ENCODE results near the gene BCL6B.

BCL6B gene

GRCh38 chr17:7019839-7020519 is 2.9 kb upstream of the BCL6B start:
- Histone ChIP-seq H2AFZ (ENCODE audit: low read length) (no peak overlapping the region), H3K4me1 (ENCODE audit: low read length) (peaks cover 22% of the 10 kb centered on the region), H3K9me3 (replicated peaks; ENCODE audit: insufficient read depth, low read length) (no peaks in the 10 kb centered on the region), H3K4me3 (ENCODE audit: low read length) (no peak overlapping the region), H3K36me3 (replicated peaks; ENCODE audit: insufficient read depth, low read length) (no peaks in the 10 kb centered on the region), H3K4me2 (ENCODE audit: low read depth, low read length) (no peak overlapping the region), H3K79me2 (ENCODE audit: low read length) (peaks cover 14% of the 10 kb centered on the region), H3K9ac (ENCODE audit: low read length) (no peak overlapping the region), H3K27me3 (replicated peaks; ENCODE audit: insufficient read depth, low read length) (no peaks in the 10 kb centered on the region), H4K20me1 (ENCODE audit: insufficient read depth, low read length) (no peaks in the 10 kb centered on the region), H3K27ac (ENCODE audit: low read length) (no peak overlapping the region), H3F3A (ENCODE audit: insufficient read depth, low read length) (peaks cover 24% of the 10 kb centered on the region), H3K9me2 (replicated peaks; ENCODE audit: insufficient read depth, low read length) (no peaks in the 10 kb centered on the region)
- TF ChIP-seq EZH2 (optimal IDR thresholded peaks at IDR 0.05; ENCODE audit: low read depth, low read length) (no peak), CTCF (IDR thresholded peaks at IDR 0.05; ENCODE audit: low read length) (no peak), EZH2phosphoT487 (IDR thresholded peaks at IDR 0.05; ENCODE audit: low read length) (no peak)
- DNase-seq = no peak

- no peaks in the 10 kb centered on the region for H3K27me3 ChIP-seq (replicated peaks; ENCODE audit: insufficient read depth, low read length)
- H3K4me2 ChIP-seq (ENCODE audit: low read depth, low read length) = peak overlapping the region; percentile 54; the same call in 1 of the 2 replicates
- H3K9ac ChIP-seq (ENCODE audit: low read length) = peak overlapping the region; percentile 35; the same call in 1 of the 2 replicates
- H3K9me2 ChIP-seq (replicated peaks; ENCODE audit: insufficient read depth, low read length) = no peaks in the 10 kb centered on the region
- DNase-seq = no peak
- peak overlapping the region; percentile 54; the same call in 1 of the 2 replicates for H2AFZ ChIP-seq (ENCODE audit: low read length)
- H3K79me2 ChIP-seq (ENCODE audit: low read length) = peaks cover 9% of the 10 kb centered on the region
- H3K4me1 ChIP-seq (ENCODE audit: low read length) = peaks cover 19% of the 10 kb centered on the region
- no peak overlapping the region for H3K27ac ChIP-seq (ENCODE audit: low read length)
- H4K20me1 ChIP-seq (ENCODE audit: insufficient read depth, low read length) = no peaks in the 10 kb centered on the region
- no peak for TF ChIP-seq EZH2phosphoT487 (IDR thresholded peaks at IDR 0.05; ENCODE audit: low read length)
- no peak for TF ChIP-seq CTCF (IDR thresholded peaks at IDR 0.05; ENCODE audit: low read length)
- TF ChIP-seq EZH2 (optimal IDR thresholded peaks at IDR 0.05; ENCODE audit: low read depth, low read length) = no peak
- no peaks in the 10 kb centered on the region for H3K9me3 ChIP-seq (replicated peaks; ENCODE audit: insufficient read depth, low read length)
- H3K36me3 ChIP-seq (replicated peaks; ENCODE audit: insufficient read depth, low read length) = no peaks in the 10 kb centered on the region
- H3F3A ChIP-seq (ENCODE audit: insufficient read depth, low read length) = peaks cover 13% of the 10 kb centered on the region
- peak overlapping the region; percentile 51; the same call in 1 of the 2 replicates for H3K4me3 ChIP-seq (ENCODE audit: low read length)
These were observed 1.8 kb upstream of the BCL6B start for GRCh38 chr17:7020894-7021664.

GRCh38 chr17:7021993-7022778 is 664 bp upstream of the BCL6B start:
- no peaks in the 10 kb centered on the region for H3K27me3 ChIP-seq (replicated peaks; ENCODE audit: insufficient read depth, low read length)
- H3K9ac ChIP-seq (ENCODE audit: low read length) = peak overlapping the region; percentile 35; the same call in 1 of the 2 replicates
- H4K20me1 ChIP-seq (ENCODE audit: insufficient read depth, low read length) = no peaks in the 10 kb centered on the region
- peak overlapping the region; percentile 54 for H2AFZ ChIP-seq (ENCODE audit: low read length)
- H3K36me3 ChIP-seq (replicated peaks; ENCODE audit: insufficient read depth, low read length) = no peaks in the 10 kb centered on the region
- H3K4me2 ChIP-seq (ENCODE audit: low read depth, low read length) = peak overlapping the region; percentile 54
- H3K9me3 ChIP-seq (replicated peaks; ENCODE audit: insufficient read depth, low read length) = no peaks in the 10 kb centered on the region
- H3K9me2 ChIP-seq (replicated peaks; ENCODE audit: insufficient read depth, low read length) = no peaks in the 10 kb centered on the region
- TF ChIP-seq EZH2phosphoT487 (IDR thresholded peaks at IDR 0.05; ENCODE audit: low read length) (no peak), CTCF (IDR thresholded peaks at IDR 0.05; ENCODE audit: low read length) (peak; percentile 89), EZH2 (optimal IDR thresholded peaks at IDR 0.05; ENCODE audit: low read depth, low read length) (no peak)
- peak overlapping the region; percentile 51 for H3K4me3 ChIP-seq (ENCODE audit: low read length)
- no peak overlapping the region for H3K27ac ChIP-seq (ENCODE audit: low read length)
- no peaks in the 10 kb centered on the region for H3K79me2 ChIP-seq (ENCODE audit: low read length)
- DNase-seq = peak; percentile 83
- peaks cover 8% of the 10 kb centered on the region; the same call in 1 of the 2 replicates for H3F3A ChIP-seq (ENCODE audit: insufficient read depth, low read length)
- H3K4me1 ChIP-seq (ENCODE audit: low read length) = peaks cover 11% of the 10 kb centered on the region
